Stimulated activated CD8-positive, alpha-beta memory T cell treated with anti-CD3 and anti-CD28 coated beads, Interleukin-7, amount 100 ng/mL, for 1 hour (primary cell): ENCODE measurements around the gene MYO9A.
"Not testable (repeated sequence)": the region's sequence is repeated elsewhere in the genome, so short reads cannot be mapped to it uniquely, and the experiment has no call there.

Source experiments
- DNase-seq, 2 donors: peaks; one replicate each; pipeline ENCODE4 v3.0.0-alpha.2; 2020; ENCODE audit warnings: low read depth in 2 of 2

MYO9A gene

DNA sequence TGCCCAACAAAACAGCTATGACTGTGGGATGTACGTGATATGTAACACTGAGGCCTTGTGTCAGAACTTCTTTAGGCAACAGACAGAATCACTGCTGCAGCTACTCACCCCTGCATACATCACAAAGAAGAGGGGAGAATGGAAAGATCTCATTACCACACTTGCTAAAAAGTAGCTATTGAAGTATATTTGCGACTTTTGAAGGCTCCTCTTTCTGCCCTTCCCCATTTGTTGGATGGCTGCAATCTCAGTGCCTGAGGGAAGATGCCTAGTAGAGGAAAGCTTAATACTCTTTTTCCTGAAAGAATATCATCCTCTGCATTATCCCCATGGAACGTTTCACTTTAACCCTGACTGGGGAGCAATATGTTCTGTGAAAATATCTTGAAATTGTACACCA lies 22.1 kb upstream of the MYO9A start:
- DNase-seq, result no peak

GRCh38 chr15:72139667-72140066 lies 21.7 kb upstream of the MYO9A start:
- no peak for DNase-seq

DNA sequence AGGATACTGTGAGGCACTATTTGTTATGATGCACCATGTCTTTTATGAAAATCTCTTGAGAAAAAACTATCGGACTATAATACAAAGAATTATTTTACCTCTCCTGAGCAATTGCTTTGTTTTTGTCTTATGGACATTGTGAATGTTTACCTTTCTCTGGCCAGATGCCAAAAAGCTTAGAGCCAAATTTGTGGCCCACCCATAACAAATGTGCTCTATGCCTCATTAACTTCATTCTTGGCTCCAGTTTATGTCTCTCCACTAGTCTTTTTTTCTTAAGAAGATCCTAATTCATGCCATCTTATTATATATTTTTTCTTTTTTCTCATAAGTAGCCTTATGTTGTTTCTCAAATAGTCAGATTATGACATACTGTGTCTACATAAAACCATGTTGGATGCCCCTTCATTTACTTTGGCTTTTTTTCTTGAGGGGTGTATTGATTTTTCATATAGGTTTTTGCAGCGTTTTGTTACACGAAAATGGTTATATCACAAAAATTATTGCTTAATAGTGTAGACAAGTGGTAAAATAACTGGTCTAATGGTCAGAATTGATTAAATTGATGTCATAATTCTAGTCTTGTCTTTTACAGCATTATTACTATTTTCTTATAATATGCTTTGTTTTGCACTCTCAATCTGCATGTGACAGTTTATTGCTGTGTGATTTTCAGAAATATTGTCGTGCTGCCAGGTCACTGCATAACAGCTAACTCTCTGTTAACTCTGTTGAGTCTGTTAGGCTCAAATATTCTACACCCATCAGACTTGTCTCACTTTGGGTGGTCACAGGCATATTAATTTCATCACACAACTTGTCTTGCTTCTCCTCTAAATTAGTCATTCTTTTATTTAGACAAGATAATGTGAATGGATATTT lies 18.5 kb upstream of the MYO9A start:
- DNase-seq, result no peak

GRCh38 chr15:72135719-72136118 lies 17.8 kb upstream of the MYO9A start:
- DNase-seq, result no peak

- no peak for DNase-seq
Observed at GRCh38 chr15:72133211-72133610, 15.3 kb upstream of the MYO9A start.

DNA sequence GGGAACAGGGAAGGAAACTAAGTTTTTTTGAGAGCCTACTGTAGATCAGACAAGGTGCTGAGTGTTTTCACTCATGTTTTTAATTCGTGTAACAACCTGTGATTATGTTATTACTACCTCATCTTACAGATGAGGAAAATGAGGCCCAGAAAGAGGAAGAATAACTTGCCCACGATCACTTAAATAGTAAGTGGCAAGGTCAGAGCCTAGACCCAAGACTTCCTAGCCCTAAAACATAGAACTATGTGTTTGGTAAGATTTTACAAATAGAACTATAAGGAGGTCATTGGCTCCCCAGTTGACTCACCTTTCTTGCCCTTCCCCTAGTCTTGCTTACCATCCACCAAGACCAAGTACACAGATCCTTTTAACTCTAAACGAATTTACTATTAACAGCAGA lies 14.0 kb upstream of the MYO9A start:
- DNase-seq, result no peak

DNA sequence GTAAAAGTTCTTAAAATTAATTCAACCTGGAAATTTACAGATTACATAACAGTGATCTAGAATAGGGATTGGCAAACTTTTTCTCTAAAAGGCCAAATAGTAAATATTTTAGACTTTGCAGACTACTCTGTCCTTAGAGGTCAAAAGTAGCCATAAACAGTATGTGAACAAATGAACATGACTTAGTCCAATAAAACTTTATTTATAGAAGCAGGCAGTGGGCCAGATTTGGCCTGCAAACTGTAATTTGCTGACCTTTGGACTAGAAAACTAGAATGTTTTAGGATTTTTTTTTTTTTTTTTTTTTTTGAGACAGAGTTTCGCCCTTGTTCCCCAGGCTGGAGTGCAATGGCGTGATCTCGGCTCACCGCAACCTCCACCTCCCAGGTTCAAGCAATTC lies 12.3 kb upstream of the MYO9A start:
- DNase-seq, result no peak

GRCh38 chr15:72128359-72128758 lies 10.4 kb upstream of the MYO9A start:
- no peak for DNase-seq

DNA sequence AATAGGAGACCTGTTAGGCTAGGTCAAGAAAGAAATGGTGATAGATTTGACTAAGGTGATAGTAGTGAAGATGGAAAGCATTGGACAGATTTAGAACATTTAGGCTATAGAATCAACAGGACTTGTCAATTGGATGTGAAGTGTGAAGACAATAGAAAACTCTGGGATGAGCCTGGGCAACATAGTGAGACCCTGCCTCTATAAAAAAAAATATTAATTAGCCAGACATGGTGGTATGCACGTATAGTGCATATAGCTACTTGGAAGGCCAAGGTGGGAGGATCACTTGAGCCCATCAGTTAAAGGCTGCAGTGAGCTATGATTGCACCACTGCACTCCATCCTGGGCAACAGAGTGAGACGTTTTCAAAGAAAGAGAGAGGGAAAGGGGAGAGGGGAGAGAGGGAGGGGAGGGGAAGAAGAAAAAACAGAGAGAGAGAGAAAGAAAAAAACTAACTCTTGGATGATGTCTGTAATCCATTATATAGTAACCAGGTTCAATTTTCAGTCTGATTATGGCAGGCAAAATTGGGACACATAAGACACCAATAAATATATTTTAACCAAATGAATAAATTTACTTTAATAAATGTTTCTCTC lies 9.9 kb upstream of the MYO9A start:
- no peak for DNase-seq

- DNase-seq, result no peak
Observed at GRCh38 chr15:72124218-72124617, 6.3 kb upstream of the MYO9A start.

GRCh38 chr15:72117486-72118016 lies 399 bp downstream of the MYO9A start:
- DNase-seq, result peak; percentile 34 to 36

DNA sequence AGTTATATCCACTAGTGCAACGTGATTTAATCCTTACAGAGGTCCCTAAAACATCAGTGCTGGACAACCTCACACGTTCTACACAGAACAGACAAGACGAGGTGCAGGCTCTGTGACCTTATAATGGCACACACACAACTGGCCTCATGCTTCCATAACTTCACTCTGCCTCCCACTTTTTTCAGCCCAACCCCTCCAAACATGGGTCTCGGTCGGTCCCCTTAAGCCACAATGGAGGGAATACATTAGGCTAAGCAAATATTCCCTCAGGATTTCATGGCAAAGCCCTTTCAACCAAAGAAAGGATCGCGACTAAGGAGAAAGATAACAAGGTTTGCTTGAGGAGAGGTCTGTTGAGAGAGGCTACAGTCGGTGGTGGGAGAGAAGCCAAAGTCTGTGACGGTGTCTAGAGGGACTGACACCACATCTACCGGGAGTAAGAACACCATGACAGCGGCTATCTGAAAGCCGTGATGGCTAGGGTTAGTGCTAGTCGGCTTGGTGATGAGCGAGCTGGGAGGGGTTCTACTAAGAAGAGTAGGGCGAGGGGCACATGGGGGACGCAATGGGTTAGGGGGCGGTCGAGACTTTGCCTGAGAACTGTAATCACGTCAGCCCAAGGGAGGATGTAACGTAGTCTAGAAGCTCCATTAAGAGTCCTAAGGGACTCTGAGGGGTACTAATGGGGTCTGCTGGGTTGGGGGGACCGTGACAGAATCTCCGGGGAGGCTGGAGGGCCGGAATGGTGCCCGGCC lies 1.0 kb downstream of the MYO9A start:
- no peak for DNase-seq

DNA sequence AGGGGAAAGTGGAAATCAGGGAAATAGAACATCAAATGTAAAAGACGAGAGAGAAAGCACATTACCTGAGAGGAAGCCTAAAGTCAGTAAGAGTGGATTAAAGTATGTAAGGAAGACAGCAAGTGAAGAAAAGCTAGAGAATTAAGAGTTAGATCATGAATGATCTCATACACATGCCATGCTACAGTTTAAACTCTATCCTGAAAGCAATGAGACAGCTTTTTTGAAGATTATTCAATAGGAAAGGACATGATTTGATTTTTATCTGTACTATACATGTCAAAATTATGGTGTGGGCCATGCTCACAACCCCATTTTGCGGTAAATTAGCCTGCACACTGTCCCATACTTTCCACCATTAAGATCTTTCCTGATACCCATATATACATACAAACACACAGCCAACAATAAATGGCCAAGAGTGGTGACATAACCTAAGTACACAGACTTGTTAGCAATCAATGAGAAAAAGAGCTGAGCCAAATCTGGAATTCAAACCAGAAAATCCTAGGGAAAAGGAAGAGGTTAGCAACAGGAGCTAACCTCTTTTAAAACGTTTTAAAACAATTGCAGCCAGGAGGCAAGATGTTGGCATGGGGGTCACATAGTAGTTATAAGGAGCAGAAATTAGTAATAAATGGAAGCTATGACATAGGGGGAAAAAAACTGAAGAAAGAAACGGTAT lies 4.5 kb downstream of the MYO9A start:
- no peak for DNase-seq

GRCh38 chr15:72112805-72113204 lies 5.1 kb downstream of the MYO9A start:
- DNase-seq, result no peak

GRCh38 chr15:72112116-72112515 lies 5.8 kb downstream of the MYO9A start:
- DNase-seq, result no peak

DNA sequence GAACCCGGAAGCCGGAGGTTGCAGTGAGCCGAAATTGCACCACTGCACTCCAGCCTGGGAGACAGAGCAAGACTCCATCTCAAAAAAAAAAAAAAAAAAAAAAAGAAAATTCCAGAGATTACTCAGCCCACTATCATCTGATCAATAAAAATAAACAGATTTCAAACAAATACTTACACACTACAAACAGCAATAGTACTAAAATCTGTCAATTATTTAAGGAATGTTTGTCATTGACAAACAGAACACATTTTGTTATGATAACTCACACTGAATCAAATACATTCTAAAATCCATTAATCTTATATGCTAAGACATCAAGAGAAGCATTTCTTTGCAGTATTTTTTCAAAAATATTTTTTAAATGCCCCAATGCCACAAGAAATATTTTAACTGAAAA lies 7.6 kb downstream of the MYO9A start:
- DNase-seq, result no peak

GRCh38 chr15:72106068-72106467 lies 11.9 kb downstream of the MYO9A start:
- DNase-seq, result no peak

DNA sequence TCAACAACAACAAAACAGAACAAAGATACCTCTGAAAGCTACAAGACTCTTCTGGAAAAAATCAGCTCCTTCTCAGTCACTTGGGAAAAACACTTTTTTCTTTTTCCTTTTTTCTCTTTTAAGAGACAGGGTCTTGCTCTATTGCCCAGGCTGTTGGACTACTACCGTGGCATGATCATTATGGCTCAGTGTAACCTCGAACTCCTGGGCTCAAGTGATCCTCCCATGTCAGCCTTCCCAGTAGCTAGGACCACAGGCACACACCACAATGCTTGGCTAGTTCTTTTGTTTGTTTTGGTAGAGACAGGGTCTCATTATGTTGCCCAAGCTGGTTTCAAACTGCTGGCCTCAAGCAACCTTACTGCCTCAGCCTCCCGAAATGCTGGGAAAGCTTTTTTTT lies 12.8 kb downstream of the MYO9A start:
- no peak for DNase-seq

GRCh38 chr15:72100551-72100950 lies 17.4 kb downstream of the MYO9A start:
- not testable (repeated sequence) for DNase-seq

DNA sequence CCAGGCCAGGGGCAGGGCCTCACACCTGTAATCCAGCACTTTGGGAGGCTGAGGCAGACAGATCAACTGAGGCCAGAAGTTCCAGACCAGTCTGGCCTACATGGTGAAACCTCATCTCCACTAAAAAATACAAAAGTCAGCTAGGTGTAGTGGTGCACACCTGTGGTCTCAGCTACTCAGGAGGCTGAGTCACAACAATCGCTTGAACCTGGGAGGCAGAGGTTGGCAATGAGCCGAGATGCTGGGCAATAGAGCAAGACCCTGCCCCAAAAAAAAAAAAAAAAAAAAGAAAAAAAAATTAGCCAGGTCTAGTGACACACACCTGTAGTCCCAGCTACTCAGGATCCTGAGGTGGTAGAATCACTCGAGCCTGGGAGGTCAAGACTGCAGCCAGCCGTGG lies 18.8 kb downstream of the MYO9A start:
- no peak for DNase-seq

- DNase-seq, result no peak
Observed at GRCh38 chr15:72098040-72098439, 19.9 kb downstream of the MYO9A start.

- no peak for DNase-seq
Observed at GRCh38 chr15:72096796-72097195, 21.2 kb downstream of the MYO9A start.
